Right forelimb (tissue), 1 donor: ENCODE results near the gene SYCE3.

ENCODE experiments used
- DNase-seq: peaks from one replicate; pipeline ENCODE4 v3.0.0-alpha.2; 2018

Gene SYCE3

GRCh38 chr22:50517495-50518260 lies 45.0 kb downstream of the SYCE3 start:
- no peak for DNase-seq

- DNase-seq, result no peak
Measured at GRCh38 chr22:50516891-50517290, 45.8 kb downstream of the SYCE3 start.

GRCh38 chr22:50516068-50516467 lies 46.7 kb downstream of the SYCE3 start:
- DNase-seq, result no peak

GRCh38 chr22:50513175-50513574 lies 49.5 kb downstream of the SYCE3 start:
- no peak for DNase-seq

- DNase-seq, result no peak
Measured at GRCh38 chr22:50508897-50509296, 53.8 kb downstream of the SYCE3 start.

GRCh38 chr22:50507991-50508884 lies 54.5 kb downstream of the SYCE3 start, which contains the start of gene NCAPH2:
Gene NCAPH2 (plus strand): TSS chr22:50508224. CDS start chr22:50508338, 114 bp downstream.
- DNase-seq, result peak; percentile 100

- DNase-seq, result no peak
Measured at GRCh38 chr22:50507421-50507990, 55.2 kb downstream of the SYCE3 start, which contains the start of gene LMF2. Gene LMF2 (minus strand): TSS chr22:50507702. CDS start chr22:50507675, 27 bp downstream.

GRCh38 chr22:50506611-50507420 lies 55.9 kb downstream of the SYCE3 start:
- no peak for DNase-seq

GRCh38 chr22:50505776-50506610 lies 56.7 kb downstream of the SYCE3 start:
- no peak for DNase-seq

- DNase-seq, result no peak
Measured at GRCh38 chr22:50505276-50505775, 57.4 kb downstream of the SYCE3 start.

- DNase-seq, result no peak
Measured at GRCh38 chr22:50504369-50505211, 58.1 kb downstream of the SYCE3 start.

- DNase-seq, result no peak
Measured at GRCh38 chr22:50503475-50504145, 59.1 kb downstream of the SYCE3 start.

GRCh38 chr22:50502628-50503474 lies 59.9 kb downstream of the SYCE3 start:
- no peak for DNase-seq

GRCh38 chr22:50502096-50502495 lies 60.6 kb downstream of the SYCE3 start:
- DNase-seq, result no peak
